ENCODE results near the gene ZSCAN5A. TPM values are rescaled to one million over a fixed set of nuclear protein-coding genes. Genes with fewer than 3 reads are reported as not detected.

Gene ZSCAN5A
- total and polyA plus RNA-seq, 10 of the 15 experiments (the other 5 are each of a cell fraction or from before 2014, with no cell fraction given): 5.5 to 12.0 (median 8.7) TPM

DNA sequence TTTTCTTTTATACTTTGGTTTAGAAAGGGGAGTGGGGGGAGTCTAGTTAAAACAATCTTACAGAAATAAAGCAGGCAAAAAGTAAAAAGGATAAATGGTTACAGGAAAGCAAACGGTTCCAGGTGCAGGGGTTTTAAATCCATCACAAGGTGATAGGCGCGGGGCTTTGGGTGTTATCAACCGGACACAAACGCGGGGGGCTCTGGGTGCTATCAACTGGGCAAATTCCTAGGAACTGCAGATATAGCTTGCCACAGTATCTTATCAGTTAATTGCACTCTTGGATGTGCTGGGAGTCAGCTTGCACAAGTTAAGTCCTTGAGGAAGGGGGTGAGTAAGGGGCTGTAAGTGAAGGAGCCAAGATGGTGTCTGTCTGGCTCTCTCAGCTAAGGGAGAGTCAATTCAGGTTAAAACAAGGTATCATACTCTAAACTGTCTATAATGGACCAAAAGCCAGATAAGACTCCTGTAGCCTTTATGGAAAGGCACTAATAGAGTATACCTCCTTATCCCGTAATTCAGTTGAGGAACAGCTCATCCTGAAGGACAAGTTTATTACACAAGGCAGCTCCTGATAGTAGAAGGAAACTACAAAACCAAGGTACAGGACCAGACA, 32.6 kb upstream of the ZSCAN5A start:
- TF ChIP-seq, protein P1, sequence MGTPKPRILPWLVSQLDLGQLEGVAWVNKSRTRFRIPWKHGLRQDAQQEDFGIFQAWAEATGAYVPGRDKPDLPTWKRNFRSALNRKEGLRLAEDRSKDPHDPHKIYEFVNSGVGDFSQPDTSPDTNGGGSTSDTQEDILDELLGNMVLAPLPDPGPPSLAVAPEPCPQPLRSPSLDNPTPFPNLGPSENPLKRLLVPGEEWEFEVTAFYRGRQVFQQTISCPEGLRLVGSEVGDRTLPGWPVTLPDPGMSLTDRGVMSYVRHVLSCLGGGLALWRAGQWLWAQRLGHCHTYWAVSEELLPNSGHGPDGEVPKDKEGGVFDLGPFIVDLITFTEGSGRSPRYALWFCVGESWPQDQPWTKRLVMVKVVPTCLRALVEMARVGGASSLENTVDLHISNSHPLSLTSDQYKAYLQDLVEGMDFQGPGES (IDR thresholded peaks at IDR 0.05): no peak
- 77% methylated on average over 7 of the region's 7 CpGs for WGBS (ENCODE audit: insufficient coverage, insufficient replicate concordance, low lambda C conversion rate, missing lambda C conversion rate)
- intact Hi-C loops (cut with micrococcal nuclease; ENCODE audit: unreplicated experiment): no loop called here
- H3K79me2 ChIP-seq (ENCODE audit: control insufficient read depth, insufficient read depth, low read length): no peaks in the 10 kb centered on the region
- FAIRE-seq (no peak), ATAC-seq (no peak), DNase-seq (ENCODE audit: low read depth, low spot score) (no peak)
- no peak overlapping the region for H2AFZ ChIP-seq (ENCODE audit: control insufficient read depth, low read depth, low read length)
- in situ Hi-C loops (cut with MboI): no loop called here
- ChIA-PET RAD21 (ENCODE audit: unreplicated experiment) (interaction anchor here (1.5 to 2.8 kb wide), 3 partner anchors 13 to 281 kb away, joined by 4 to 13 read pairs (median 11); no protein-coding TSS in a partner anchor), POLR2A (no interaction called here), CTCF (interaction anchor here (0.7 to 3.5 kb wide), 18 partner anchors 9 to 752 kb away, joined by 3 to 38 read pairs (median 8); no protein-coding TSS in a partner anchor), SMC1A (ENCODE audit: uncharacterized antibody, unreplicated experiment) (no interaction called here)
- no peaks in the 10 kb centered on the region; the same call in 2 of the 3 replicates for H3K9me3 ChIP-seq (replicated peaks; ENCODE audit: control insufficient read depth, insufficient read depth, low read length)
- H3K9ac ChIP-seq (ENCODE audit: control insufficient read depth, insufficient read depth, low read length): no peak overlapping the region
- H3K4me3 ChIP-seq: no peak overlapping the region
- H4K20me1 ChIP-seq (ENCODE audit: control insufficient read depth, insufficient read depth): no peaks in the 10 kb centered on the region
- no peaks in the 10 kb centered on the region for H3K36me3 ChIP-seq (ENCODE audit: control insufficient read depth in 2 of 2, insufficient read depth in 2 of 2, low read length in 1 of 2)
- H3K27ac ChIP-seq (ENCODE audit: control insufficient read depth, insufficient read depth): no peak overlapping the region
- no peaks in the 10 kb centered on the region for H3K27me3 ChIP-seq (replicated peaks in 1 of 2; ENCODE audit: control insufficient read depth in 2 of 2, insufficient read depth in 2 of 2, low read length in 1 of 2)
- H3K4me1 ChIP-seq (ENCODE audit: control insufficient read depth, insufficient read depth, low read length): no peaks in the 10 kb centered on the region
- no TSS peak for BruUV-seq (replicated peaks)
- no peak overlapping the region for H3K4me2 ChIP-seq (ENCODE audit: control insufficient read depth, insufficient read depth)

DNA sequence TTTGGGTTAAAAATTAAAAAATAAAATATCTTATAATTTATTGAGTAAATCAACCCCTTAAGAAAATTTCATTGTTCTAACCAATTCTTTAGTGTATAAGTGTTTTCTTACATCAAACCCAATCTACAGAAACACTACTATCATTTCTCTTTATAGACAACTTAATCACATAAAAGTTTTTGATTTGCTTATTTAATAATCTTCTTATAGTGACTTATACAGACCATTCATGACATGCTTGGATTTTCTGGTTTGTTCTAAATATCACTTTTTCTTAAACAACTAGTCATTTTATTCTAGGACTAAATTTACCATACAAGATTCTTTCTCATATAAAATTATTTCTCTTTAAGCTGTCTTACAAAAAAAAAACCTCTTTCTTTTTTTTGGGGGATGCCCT, 27.3 kb upstream of the ZSCAN5A start:
- H2AFZ ChIP-seq (ENCODE audit: control insufficient read depth, low read depth, low read length): no peak overlapping the region
- no peaks in the 10 kb centered on the region for H3K4me1 ChIP-seq (ENCODE audit: control insufficient read depth, insufficient read depth, low read length)
- H3K36me3 ChIP-seq (ENCODE audit: control insufficient read depth in 2 of 2, insufficient read depth in 2 of 2, low read length in 1 of 2): no peaks in the 10 kb centered on the region
- ChIA-PET RAD21 (ENCODE audit: unreplicated experiment) (no interaction called here), SMC1A (ENCODE audit: uncharacterized antibody, unreplicated experiment) (no interaction called here), POLR2A (no interaction called here), CTCF (interaction anchor here (1.1 kb wide), 2 partner anchors 9 to 32 kb away, joined by 3 to 4 read pairs; no protein-coding TSS in a partner anchor)
- H3K27ac ChIP-seq (ENCODE audit: control insufficient read depth, insufficient read depth): no peak overlapping the region
- intact Hi-C loops (cut with micrococcal nuclease; ENCODE audit: unreplicated experiment) (no loop called here), in situ Hi-C loops (cut with MboI) (no loop called here)
- no peaks in the 10 kb centered on the region for H4K20me1 ChIP-seq (ENCODE audit: control insufficient read depth, insufficient read depth)
- FAIRE-seq: no peak
- DNase-seq (ENCODE audit: low read depth, low spot score): no peak
- no TSS peak for BruUV-seq (replicated peaks)
- no peak overlapping the region for H3K9ac ChIP-seq (ENCODE audit: control insufficient read depth, insufficient read depth, low read length)
- ATAC-seq: no peak
- no peaks in the 10 kb centered on the region; a peak in 1 of 4 replicates for H3K27me3 ChIP-seq (replicated peaks in 1 of 2; ENCODE audit: control insufficient read depth in 2 of 2, insufficient read depth in 2 of 2, low read length in 1 of 2)
- no peaks in the 10 kb centered on the region; the same call in 2 of the 3 replicates for H3K9me3 ChIP-seq (replicated peaks; ENCODE audit: control insufficient read depth, insufficient read depth, low read length)
- H3K79me2 ChIP-seq (ENCODE audit: control insufficient read depth, insufficient read depth, low read length): no peaks in the 10 kb centered on the region
- no peak overlapping the region for H3K4me2 ChIP-seq (ENCODE audit: control insufficient read depth, insufficient read depth)
- H3K4me3 ChIP-seq: no peak overlapping the region
- TF ChIP-seq STAT3 (IDR thresholded peaks at IDR 0.05; ENCODE audit: low read depth, low read length) (no peak), MLLT1 (IDR thresholded peaks at IDR 0.05) (no peak), NKRF (conservative IDR thresholded peaks at IDR 0.05) (no peak), TCF3 (IDR thresholded peaks at IDR 0.05; ENCODE audit: borderline replicate concordance, insufficient read depth, low read depth, low read length) (no peak), KAT2A (conservative IDR thresholded peaks at IDR 0.05; ENCODE audit: control insufficient read depth, low read depth, low read length) (no peak), TAF1 (IDR thresholded peaks at IDR 0.05; ENCODE audit: borderline replicate concordance, low read depth, low read length) (no peak), JUNB (IDR thresholded peaks at IDR 0.05) (no peak), ETV6 (conservative IDR thresholded peaks at IDR 0.05 in 1 of 2, IDR thresholded peaks at IDR 0.05 in 1 of 2; ENCODE audit: borderline replicate concordance in 1 of 2, low read depth in 1 of 2) (no peak), POU2F2 (IDR thresholded peaks at IDR 0.05; ENCODE audit: borderline replicate concordance, low read depth, low read length) (no peak), POLR2AphosphoS2 (IDR thresholded peaks at IDR 0.05; ENCODE audit: low read depth, low read length) (no peak)

Data from GM12878 (cell line).